ENCODE measurements around the gene FDX2.

- TF ChIP-seq TCF7L2 (IDR thresholded peaks at IDR 0.05; ENCODE audit: low read depth, low read length), result no peak
- TF ChIP-seq CTCF (IDR thresholded peaks at IDR 0.05), result no peak
These were observed 18.2 kb upstream of the FDX2 start for GRCh38 chr19:10333758-10334587.

All from Panc1 (cell line).